ENCODE results near the gene TTC39A.

- no peak for TF ChIP-seq CTCF (conservative IDR thresholded peaks at IDR 0.05; ENCODE audit: low read length)
- no peak for TF ChIP-seq EZH2phosphoT487 (IDR thresholded peaks at IDR 0.05; ENCODE audit: borderline replicate concordance)
Measured at GRCh38 chr1:51355382-51355781, 25.0 kb upstream of the TTC39A start.
